NOMO-1 (cell line): ENCODE results near the gene SMTN.

ENCODE experiments used
- DNase-seq, 2 experiments: peaks; one replicate each; lab custom pipeline; 2025; ENCODE audit not compliant: unreplicated experiment in 2 of 2; lab: John Stamatoyannopoulos, UW

The SMTN gene

DNA sequence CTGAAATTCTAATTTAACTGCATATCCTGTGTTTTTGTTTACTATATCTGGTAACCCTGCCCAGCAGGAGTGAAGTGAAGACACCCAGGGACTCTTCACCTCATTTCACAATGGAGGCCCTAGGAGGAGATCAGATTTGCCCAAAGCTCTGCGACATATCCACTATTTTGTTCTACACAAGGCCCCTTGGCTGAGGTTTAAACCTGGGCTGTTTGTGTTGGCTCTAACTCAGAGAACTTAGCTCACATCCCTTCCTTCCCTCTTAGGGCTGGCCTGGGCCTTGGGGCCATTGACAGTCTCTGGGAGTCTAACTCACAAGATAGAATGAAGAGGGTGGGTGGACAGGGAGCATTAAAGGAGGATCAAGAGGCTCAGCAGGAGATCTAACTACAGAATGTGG is 67.4 kb downstream of the SMTN start:
- no peak for DNase-seq

- peak; percentile 19 to 28 for DNase-seq
Observed at GRCh38 chr22:31148953-31149627, 68.0 kb downstream of the SMTN start.

GRCh38 chr22:31150615-31151014 is 69.5 kb downstream of the SMTN start:
- no peak for DNase-seq

DNA sequence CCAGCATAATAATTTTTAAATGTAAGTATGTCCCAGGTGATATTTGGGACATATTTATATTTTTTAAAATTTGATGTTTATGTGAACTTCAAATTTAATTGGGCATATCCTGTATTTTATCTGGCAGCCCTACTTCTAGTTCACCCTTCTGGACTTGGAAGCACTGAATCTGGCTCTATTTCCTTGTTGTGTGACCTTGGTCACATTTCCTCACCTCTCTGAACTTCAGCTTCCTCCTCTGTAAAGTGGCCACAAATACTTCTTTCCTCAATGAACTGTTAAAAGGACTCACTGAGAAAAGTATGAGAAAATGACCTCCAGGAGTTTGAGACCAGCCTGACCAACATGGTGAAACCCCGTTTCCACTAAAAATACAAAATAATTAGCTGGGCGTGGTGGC is 70.8 kb downstream of the SMTN start:
- no peak for DNase-seq

- no peak for DNase-seq
Observed at GRCh38 chr22:31153357-31153756, 72.2 kb downstream of the SMTN start.
